ENCODE results near the gene C5orf46.
"Not testable (repeated sequence)": the region's sequence is repeated elsewhere in the genome, so short reads cannot be mapped to it uniquely, and the experiment has no call there.

C5orf46 gene

DNA sequence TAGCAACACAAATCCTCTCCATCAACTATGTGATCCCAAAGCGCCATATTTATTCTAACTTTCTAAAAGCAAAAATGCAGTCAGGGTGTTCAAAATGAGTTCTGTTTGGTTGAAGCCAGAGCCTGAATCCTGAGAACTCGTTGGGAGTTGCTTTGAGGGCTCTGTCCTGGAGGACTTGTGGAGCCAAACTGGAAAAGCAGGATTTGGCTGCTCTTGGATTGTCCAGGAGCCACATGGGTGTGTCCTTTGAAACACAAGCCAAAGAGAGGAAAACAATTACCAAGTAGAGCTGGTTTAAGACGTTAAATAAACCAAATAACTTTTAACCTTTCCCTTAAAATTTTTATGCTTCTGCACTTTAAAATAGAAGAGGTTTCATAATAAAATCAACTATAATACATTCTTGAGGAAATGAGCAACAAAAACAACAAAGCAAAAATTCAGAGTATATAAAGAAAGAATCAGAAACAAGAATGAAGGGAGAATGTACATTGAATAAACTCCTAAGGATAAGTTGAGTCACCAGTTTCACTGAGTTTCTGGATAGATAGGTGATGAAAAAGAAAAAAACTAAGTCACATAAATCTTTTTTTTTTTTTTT lies 13.5 kb downstream of the C5orf46 start:
- no peak for DNase-seq

DNA sequence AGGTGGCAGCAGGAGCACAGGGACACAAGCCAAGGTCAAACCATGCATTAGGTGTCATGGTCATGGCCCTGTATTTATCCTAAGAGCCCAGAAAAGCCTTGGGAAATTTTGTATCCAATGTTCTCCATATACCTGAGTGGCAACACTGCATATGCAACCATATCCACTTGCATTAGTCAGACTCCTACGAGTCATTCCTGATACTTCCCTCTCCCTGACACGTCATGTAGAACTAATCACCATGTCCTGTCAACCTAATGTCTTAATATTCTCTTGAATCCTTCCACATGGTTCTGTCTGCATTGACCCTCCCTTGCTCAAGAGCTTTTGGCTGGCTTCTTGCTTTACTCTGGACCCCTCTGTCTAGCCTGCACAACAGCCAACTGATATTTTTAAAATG lies 18.4 kb downstream of the C5orf46 start:
- no peak for DNase-seq

- DNase-seq: no peak
Observed at GRCh38 chr5:147887026-147887627, 19.2 kb downstream of the C5orf46 start.

GRCh38 chr5:147882586-147883313 lies 23.6 kb downstream of the C5orf46 start:
- no peak for DNase-seq

- DNase-seq: no peak
Observed at GRCh38 chr5:147880487-147880886, 25.9 kb downstream of the C5orf46 start.

GRCh38 chr5:147879784-147880183 lies 26.6 kb downstream of the C5orf46 start:
- DNase-seq: no peak

GRCh38 chr5:147878066-147878759 lies 28.1 kb downstream of the C5orf46 start, which contains the start of gene SCGB3A2:
Gene SCGB3A2 (plus strand): TSS chr5:147878711. CDS start chr5:147878804, 93 bp downstream.
- no peak for DNase-seq

- no peak for DNase-seq
Observed at GRCh38 chr5:147876626-147877025, 29.7 kb downstream of the C5orf46 start.

DNA sequence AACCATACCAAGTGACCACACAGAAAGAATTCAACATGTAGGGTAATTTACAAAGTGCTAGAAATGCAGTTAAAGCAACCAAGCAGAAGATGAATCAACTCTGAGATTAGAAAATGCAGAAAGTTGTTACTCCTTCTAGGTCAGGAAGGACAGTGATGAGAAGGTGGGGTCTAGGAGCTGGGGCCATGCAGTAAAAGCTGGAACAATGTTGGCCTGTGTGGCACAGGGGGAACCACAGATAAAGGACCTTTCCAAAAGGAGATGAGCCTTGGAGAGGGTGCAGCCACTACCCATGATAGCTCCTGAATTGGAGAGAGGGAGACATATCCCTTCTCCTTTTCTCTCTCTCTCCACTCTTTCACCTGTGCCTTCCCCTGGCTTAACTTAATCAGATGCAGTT lies 30.2 kb downstream of the C5orf46 start:
- no peak for DNase-seq

- no peak for DNase-seq
Observed at GRCh38 chr5:147874910-147875367, 31.4 kb downstream of the C5orf46 start.

- not testable (repeated sequence) for DNase-seq
Observed at GRCh38 chr5:147874118-147874875, 32.0 kb downstream of the C5orf46 start.

DNA sequence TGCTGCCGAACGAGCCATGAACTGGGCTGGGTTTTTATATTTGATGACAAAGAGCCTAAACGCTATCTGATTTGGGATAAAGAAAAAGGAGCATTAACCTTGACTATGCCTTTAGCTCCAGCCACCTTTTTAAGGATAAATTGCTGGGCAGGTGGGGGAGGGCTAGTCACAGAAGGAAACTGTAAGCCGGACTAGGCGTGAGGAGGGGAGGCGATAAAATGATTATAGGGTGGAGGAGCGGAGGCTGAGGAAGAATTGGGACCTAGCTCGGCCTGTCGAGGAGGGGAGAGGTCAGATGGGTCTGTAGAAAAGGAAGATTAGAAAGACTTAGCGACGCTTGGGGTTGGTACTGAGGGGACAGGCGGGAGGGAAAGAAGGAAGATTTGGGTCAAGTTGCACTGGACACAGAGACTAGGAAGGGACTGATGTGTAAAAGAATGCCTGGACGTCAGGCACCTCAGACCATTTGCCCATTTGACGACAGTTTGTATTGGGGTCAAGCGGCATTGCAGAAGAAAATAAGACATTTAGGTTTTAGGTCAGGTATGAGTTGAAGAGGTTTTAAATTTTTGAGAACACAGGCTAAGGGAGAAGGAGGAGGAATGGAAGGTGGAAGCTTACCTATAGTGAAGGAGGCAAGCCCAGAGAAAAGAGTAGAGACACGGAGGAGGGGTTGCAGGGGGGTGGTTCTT lies 33.4 kb downstream of the C5orf46 start:
- not testable (repeated sequence) for DNase-seq

DNA sequence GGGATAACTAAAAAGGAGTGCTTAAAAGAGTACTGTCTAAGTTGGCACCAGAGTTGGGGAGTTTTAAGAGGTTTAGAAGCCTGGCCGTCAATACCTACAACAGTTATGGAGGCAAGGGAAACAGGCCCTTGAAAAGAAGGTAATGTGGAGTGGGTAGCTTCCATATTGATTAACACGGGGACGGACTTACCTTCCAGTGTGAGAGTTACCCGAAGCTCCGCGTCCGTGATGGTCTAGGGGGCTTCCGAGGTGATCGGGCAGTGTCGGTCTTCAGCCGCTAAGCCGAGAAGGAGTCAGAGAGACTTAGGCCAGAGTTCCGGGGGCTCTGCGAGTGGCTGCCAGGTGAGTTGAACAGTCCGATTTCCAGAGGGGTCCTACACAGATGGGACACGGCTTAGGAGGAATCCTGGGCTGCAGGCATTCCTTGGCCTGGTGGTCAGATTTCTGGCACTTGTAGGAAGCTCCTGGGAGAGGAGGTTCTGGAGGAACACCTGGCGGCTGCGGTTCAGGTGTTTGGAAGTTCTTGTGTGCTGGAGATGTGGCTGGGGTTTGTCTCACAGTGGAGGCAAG lies 34.3 kb downstream of the C5orf46 start:
- DNase-seq: not testable (repeated sequence)

DNA sequence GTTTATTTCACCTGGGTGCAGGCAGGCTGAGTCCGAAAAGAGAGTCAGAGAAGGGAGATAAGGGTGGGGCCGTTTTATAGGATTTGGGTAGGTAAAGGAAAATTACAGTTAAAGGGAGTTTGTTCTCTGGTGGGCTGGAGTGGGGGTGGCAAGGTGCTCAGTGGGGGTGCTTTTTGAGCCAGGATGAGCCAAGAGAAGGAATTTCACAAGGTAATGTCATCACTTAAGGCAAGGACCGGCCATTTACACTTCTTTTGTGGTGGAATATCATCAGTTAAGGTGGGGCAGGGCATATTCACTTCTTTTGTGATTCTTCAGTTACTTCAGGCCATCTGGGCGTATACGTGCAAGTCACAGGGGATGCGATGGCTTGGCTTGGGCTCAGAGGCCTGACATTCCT lies 36.4 kb downstream of the C5orf46 start:
- DNase-seq: not testable (repeated sequence)

- no peak for DNase-seq
Observed at GRCh38 chr5:147869112-147869511, 37.2 kb downstream of the C5orf46 start.

GRCh38 chr5:147863454-147864158 lies 42.7 kb downstream of the C5orf46 start:
- no peak for DNase-seq

DNA sequence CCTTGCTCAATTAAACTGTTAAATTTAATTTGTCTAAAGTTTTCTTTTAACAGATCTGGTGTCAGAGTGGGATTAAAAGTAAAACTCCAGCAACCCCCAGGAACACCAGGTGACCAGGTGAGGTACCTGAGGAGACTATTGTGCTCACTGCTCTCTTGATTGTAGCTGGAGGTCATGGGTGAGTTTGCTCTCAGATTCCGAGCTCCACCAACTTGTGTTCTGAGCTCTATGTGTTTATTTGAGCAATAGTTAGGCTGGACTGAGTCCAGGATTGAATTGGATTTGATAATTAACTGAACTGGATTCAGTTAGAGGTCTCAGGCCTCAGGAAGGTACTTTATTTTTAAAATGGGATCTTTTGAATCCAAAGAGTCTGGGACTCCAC lies 45.7 kb downstream of the C5orf46 start:
- DNase-seq: no peak

DNA sequence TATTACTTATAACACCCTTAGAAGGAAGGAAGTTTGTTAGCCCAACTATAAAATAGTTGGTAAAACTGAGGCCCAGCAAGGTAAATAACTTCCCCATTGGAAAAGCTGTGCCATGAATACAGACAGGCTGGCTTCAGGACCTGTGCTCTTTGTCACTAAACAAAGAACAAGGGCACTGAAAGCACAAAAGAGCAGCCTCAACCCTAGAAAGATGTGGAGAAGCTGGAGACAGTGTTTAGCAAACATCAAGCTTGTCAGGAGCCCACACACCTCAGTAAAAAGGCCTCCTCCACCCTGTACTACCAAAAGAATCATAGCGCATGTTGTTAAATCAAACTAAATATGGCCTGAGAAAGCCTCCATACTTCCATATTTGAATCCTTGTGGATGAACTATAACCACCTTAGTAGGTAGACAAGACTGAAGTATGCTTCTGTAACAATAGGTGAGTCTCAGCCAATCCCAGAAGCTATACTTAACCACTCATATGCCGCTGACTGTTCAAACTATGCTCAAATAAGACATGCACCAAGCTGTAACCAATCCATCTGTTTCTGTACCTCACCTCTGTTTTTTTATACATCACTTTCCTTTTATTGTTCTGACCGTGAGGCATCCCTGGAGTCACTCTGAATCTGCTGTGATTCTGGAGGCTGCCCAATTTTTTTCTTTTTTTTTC lies 46.2 kb downstream of the C5orf46 start:
- DNase-seq: no peak

GRCh38 chr5:147858565-147858964 lies 47.8 kb downstream of the C5orf46 start:
- no peak for DNase-seq
